Inflammatory macrophage treated with lipopolysaccharide for 4 hours (primary cell): ENCODE data around the gene ANGPTL4.
"Not testable (repeated sequence)": the region's sequence is repeated elsewhere in the genome, so short reads cannot be mapped to it uniquely, and the experiment has no call there.

ENCODE experiments used
- DNase-seq: peaks from one replicate; pipeline ENCODE4 v3.0.0-alpha.2; 2020

Gene ANGPTL4

DNA sequence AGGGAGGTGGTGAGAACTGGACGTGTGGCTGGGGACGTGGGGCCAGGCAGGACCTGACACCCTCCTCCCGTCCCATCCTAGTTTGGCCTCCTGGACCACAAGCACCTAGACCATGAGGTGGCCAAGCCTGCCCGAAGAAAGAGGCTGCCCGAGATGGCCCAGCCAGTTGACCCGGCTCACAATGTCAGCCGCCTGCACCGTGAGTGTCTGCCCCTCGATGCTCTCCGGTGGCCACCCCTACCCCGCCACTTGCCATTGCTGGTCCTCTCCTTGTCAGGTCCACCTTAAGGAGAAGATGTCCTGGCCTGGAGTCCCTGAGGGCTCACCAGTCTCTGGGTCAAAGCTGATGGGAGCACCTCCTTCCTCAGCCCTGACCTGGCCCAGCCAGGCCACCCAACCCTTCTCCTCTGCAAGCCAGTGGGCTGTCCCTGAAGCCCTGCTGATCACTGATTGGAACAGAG, 2.2 kb downstream of the ANGPTL4 start:
- DNase-seq, result no peak

DNA sequence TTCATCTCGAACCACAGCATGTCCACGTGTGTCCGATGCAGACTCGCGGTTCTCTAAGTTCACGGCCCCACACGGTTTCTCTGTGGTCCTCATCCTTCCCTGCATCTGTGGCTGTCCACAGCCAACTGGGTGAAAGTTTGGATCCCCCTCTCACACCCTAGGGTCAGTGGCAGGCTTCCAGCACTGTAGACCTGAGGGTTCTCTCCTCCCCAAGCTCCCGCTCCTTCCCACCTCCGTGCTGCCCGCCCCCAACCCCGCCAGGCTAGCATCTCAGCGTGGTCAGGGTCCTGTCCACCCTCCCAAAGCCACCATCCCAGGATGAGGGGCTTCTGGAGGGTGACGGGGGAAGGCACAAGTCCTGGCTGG, 3.0 kb downstream of the ANGPTL4 start:
- no peak for DNase-seq

- DNase-seq, result no peak
These were observed 3.5 kb downstream of the ANGPTL4 start for GRCh38 chr19:8367327-8368001.

GRCh38 chr19:8370176-8371010, 6.4 kb downstream of the ANGPTL4 start:
- peak; percentile 39 for DNase-seq

GRCh38 chr19:8371011-8371804, 7.3 kb downstream of the ANGPTL4 start:
- DNase-seq, result no peak

- no peak for DNase-seq
These were observed 10.2 kb downstream of the ANGPTL4 start for GRCh38 chr19:8373867-8374813.

- not testable (repeated sequence) for DNase-seq
These were observed 11.8 kb downstream of the ANGPTL4 start for GRCh38 chr19:8375766-8376165.

- DNase-seq, result not testable (repeated sequence)
These were observed 12.5 kb downstream of the ANGPTL4 start for GRCh38 chr19:8376373-8376974.

- DNase-seq, result no peak
These were observed 13.6 kb downstream of the ANGPTL4 start for GRCh38 chr19:8377598-8377997.

DNA sequence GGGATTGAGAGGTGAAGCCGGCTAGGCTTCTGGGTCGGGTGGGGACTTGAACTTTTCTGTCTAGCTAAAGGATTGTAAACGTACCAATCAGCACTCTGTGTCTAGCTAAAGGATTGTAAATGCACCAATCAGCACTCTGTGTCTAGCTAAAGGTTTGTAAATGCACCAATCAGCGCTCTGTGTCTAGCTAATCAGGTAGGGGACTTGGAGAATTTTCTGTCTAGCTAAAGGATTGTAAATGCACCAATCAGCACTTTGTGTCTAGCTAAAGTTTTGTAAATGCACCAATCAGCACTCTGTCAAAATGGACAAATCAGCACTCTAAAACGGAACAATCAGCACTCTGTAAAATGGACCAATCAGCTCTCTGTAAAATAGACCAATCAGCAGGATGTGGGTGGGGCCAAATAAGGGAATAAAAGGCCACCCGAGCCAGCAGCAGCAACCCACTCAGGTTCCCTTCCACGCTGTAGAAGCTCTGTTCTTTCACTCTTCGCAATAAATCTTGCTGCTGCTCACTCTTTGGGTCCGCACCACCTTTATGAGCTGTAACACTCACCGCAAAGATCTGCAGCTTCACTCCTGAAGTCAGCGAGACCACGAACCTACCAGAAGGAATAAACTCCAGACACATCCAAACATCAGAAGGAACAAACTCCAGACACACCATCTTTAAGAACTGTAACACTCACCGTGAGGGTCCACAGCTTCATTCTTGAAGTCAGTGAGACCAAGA, 15.4 kb downstream of the ANGPTL4 start:
- DNase-seq, result not testable (repeated sequence)

DNA sequence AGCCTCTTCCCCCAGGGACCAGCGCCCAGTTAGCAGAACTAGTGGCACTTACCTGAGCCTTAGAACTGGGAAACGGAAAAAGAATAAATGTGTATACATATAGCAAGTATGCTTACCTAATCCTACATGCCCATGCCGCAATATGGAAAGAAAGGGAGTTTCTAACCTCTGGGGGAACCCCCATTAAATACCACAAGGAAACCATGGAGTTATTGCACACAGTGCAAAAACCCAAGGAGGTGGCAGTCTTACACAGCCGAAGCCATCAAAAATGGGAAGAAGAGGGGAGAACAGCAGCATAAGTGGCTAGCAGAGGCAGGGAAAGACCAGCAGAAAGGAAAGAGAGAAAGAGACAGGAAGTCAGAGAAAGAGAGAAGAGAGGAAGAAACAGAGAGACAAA, 20.6 kb downstream of the ANGPTL4 start:
- DNase-seq, result peak; percentile 82

- peak; percentile 42 for DNase-seq
These were observed 21.1 kb downstream of the ANGPTL4 start for GRCh38 chr19:8385103-8385502.

- not testable (repeated sequence) for DNase-seq
These were observed 21.6 kb downstream of the ANGPTL4 start for GRCh38 chr19:8385566-8385965.

- not testable (repeated sequence) for DNase-seq
These were observed 22.5 kb downstream of the ANGPTL4 start for GRCh38 chr19:8386419-8386818.

GRCh38 chr19:8386990-8387389, 23.0 kb downstream of the ANGPTL4 start:
- DNase-seq, result no peak

GRCh38 chr19:8387688-8388611, 24.0 kb downstream of the ANGPTL4 start:
- DNase-seq, result no peak

- no peak for DNase-seq
These were observed 24.6 kb downstream of the ANGPTL4 start for GRCh38 chr19:8388612-8388958.

DNA sequence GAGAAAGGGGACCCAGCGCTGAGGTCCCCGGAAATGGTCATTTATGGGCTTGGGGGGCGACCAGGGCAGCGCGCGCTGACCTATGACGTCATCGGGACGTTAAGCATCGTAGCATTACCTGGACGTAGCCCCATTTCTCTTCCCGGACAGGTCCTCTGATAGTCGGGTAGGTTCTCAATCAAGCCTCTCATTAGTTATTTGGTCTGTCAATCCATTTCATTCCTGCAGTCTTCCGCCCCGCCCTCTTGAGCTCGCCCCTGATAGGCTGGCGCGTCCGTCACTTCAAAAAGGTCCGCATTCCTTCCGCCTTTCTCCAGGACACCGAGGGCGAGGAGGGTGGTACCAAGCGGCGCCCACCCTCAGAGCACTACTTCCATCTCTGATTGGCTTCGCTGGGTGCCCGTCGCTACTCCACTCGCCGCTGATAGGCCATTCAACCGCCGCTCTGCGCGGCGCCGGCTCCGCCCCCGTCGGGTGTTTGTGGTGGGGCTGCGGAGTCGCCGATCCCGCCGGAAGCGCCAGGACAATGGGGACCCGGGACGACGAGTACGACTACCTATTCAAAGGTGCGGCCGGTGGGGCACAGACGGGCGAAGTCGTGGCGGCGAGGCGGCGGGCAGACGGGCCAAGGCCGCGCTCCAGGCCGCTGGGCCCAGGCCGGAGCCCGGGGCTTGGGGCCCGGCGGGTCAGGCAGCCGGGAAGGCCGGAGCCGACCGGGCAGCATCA, 26.1 kb downstream of the ANGPTL4 start, which contains the start of gene RAB11B:
Gene RAB11B, plus strand, starts transcription at position 470 of the 726 bp plus-strand sequence. Its CDS starts 57 bp downstream, at position 527.
- peak; percentile 100 for DNase-seq

- peak; percentile 93 for DNase-seq
These were observed 26.6 kb downstream of the ANGPTL4 start for GRCh38 chr19:8390617-8390981.
